ENCODE measurements around the gene CD83.

DNA sequence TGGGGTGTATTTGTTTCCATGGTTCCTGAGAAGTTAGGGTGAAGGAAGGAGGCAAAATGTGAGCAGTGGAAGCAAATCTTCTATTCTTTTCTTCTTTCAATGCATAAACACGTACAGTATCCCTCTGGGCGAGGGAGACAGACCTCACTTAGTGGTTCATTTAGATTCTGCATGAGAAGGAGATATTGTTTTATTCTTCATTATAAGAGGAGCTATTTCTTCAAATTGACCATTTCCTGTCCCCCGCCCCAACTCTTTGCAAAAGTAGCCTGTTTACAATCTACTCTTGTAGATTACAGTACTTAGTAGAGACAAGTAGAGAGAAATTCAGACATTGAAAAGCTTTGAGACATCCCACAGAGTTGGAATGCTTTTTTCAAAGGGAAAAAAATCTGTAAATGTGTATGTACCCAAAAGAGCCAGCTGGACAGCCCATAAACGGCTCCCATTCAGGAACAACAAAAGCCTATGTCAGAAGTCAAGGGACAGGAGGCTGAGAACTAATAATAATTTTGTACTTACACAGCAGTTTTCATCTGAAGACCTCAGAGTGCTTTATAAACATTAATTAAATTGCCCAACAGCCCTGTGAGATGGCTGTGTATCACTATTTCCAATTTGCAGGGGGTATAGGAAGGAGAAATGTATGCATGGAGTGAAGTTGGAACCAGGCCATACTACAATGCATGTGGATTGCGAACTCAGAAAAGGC, 23.9 kb downstream of the CD83 start:
- TF ChIP-seq CTCF (IDR thresholded peaks at IDR 0.05) (no peak), POLR2A (IDR thresholded peaks at IDR 0.05) (no peak)

Measured in uterus (tissue), 2 donors.